HG03064 (cell line): Measurements from ENCODE around the gene CYP21A2.

Source experiments
- ATAC-seq: cut with Tn5 transposase; IDR thresholded peaks from one replicate; pipeline ENCODE4 v1.9.1; 2021; ENCODE audit warnings: low read depth; ENCODE audit not compliant: unreplicated experiment

The CYP21A2 gene

GRCh38 chr6:32079566-32080290 lies 41.5 kb downstream of the CYP21A2 start:
- no peak for ATAC-seq

- ATAC-seq: no peak
These were observed 43.2 kb downstream of the CYP21A2 start for GRCh38 chr6:32081168-32081990.

GRCh38 chr6:32082478-32082877 lies 44.3 kb downstream of the CYP21A2 start:
- ATAC-seq: no peak

GRCh38 chr6:32082935-32083334 lies 44.7 kb downstream of the CYP21A2 start:
- no peak for ATAC-seq

- ATAC-seq: no peak
These were observed 45.9 kb downstream of the CYP21A2 start for GRCh38 chr6:32083812-32084768.

GRCh38 chr6:32084780-32085179 lies 46.6 kb downstream of the CYP21A2 start:
- no peak for ATAC-seq

- no peak for ATAC-seq
These were observed 47.7 kb downstream of the CYP21A2 start for GRCh38 chr6:32085759-32086459.

- no peak for ATAC-seq
These were observed 48.7 kb downstream of the CYP21A2 start for GRCh38 chr6:32086661-32087573.

- ATAC-seq: no peak
These were observed 49.6 kb downstream of the CYP21A2 start for GRCh38 chr6:32087574-32088486.

GRCh38 chr6:32088487-32089049 lies 50.4 kb downstream of the CYP21A2 start:
- no peak for ATAC-seq

GRCh38 chr6:32089082-32089828 lies 51.0 kb downstream of the CYP21A2 start:
- no peak for ATAC-seq
